Measurements from ENCODE around the gene STON1.

The STON1 gene

GRCh38 chr2:48572816-48573215, 42.9 kb downstream of the STON1 start:
- DNase-seq (ENCODE audit: extremely low read depth, low read depth) = no peak
- no peak for TF ChIP-seq CTCF (IDR thresholded peaks at IDR 0.05; ENCODE audit: low read depth, low read length)

- no peak for TF ChIP-seq CTCF (IDR thresholded peaks at IDR 0.05; ENCODE audit: low read depth, low read length)
- DNase-seq (ENCODE audit: extremely low read depth, low read depth) = no peak
Measured at GRCh38 chr2:48574353-48575287, 44.7 kb downstream of the STON1 start.

- TF ChIP-seq CTCF (IDR thresholded peaks at IDR 0.05; ENCODE audit: low read depth, low read length) = no peak
- no peak for DNase-seq (ENCODE audit: extremely low read depth, low read depth)
Measured at GRCh38 chr2:48578313-48578712, 48.4 kb downstream of the STON1 start.

GRCh38 chr2:48583961-48584360, 54.0 kb downstream of the STON1 start:
- no peak for DNase-seq (ENCODE audit: extremely low read depth, low read depth)
- no peak for TF ChIP-seq CTCF (IDR thresholded peaks at IDR 0.05; ENCODE audit: low read depth, low read length)

GRCh38 chr2:48584551-48584950, 54.6 kb downstream of the STON1 start:
- no peak for TF ChIP-seq CTCF (IDR thresholded peaks at IDR 0.05; ENCODE audit: low read depth, low read length)
- DNase-seq (ENCODE audit: extremely low read depth, low read depth) = no peak

GRCh38 chr2:48586433-48586832, 56.5 kb downstream of the STON1 start:
- no peak for DNase-seq (ENCODE audit: extremely low read depth, low read depth)
- no peak for TF ChIP-seq CTCF (IDR thresholded peaks at IDR 0.05; ENCODE audit: low read depth, low read length)

GRCh38 chr2:48587560-48587959, 57.6 kb downstream of the STON1 start:
- no peak for DNase-seq (ENCODE audit: extremely low read depth, low read depth)

More at GRCh38 chr2:48587560-48587959, 57.6 kb downstream of the STON1 start:
- TF ChIP-seq CTCF (IDR thresholded peaks at IDR 0.05; ENCODE audit: low read depth, low read length) = no peak

All from AG09319 (cell line).